22Rv1 (cell line): Measurements from ENCODE around the gene TCF12.

ENCODE experiments used
- H3K27ac ChIP-seq: fragments of 450-650 bp; 2 replicates; pipeline ENCODE4 v1.5.1; 2017
- CTCF ChIP-seq: fragments of 450-650 bp; IDR thresholded peaks from 2 replicates; pipeline ENCODE4 v1.5.1; 2017; ENCODE audit warnings: mild to moderate bottlenecking
- ZFX ChIP-seq: fragments of 450-650 bp; IDR thresholded peaks from 2 replicates; pipeline ENCODE4 v1.6.1; 2017; ENCODE audit warnings: antibody characterized with exemption, borderline replicate concordance

TCF12 gene

GRCh38 chr15:56967336-56967735 is 48.9 kb downstream of the TCF12 start:
- H3K27ac ChIP-seq = peak overlapping the region; percentile 62
- TF ChIP-seq ZFX = no peak

GRCh38 chr15:56968256-56968655 is 49.8 kb downstream of the TCF12 start:
- TF ChIP-seq ZFX = no peak
- no peak for TF ChIP-seq CTCF
- peak overlapping the region; percentile 62 for H3K27ac ChIP-seq

GRCh38 chr15:56968821-56969220 is 50.4 kb downstream of the TCF12 start:
- no peak for TF ChIP-seq CTCF
- TF ChIP-seq ZFX = no peak
- H3K27ac ChIP-seq = peak overlapping the region; percentile 62

GRCh38 chr15:56969265-56969895 is 50.9 kb downstream of the TCF12 start:
- TF ChIP-seq CTCF (no peak), ZFX (no peak)
- peak overlapping the region; percentile 62 for H3K27ac ChIP-seq

- TF ChIP-seq CTCF = no peak
- H3K27ac ChIP-seq = no peak overlapping the region
These were observed 53.1 kb downstream of the TCF12 start for GRCh38 chr15:56971571-56971970.

- TF ChIP-seq CTCF (no peak), ZFX (no peak)
- no peak overlapping the region for H3K27ac ChIP-seq
These were observed 53.6 kb downstream of the TCF12 start for GRCh38 chr15:56972016-56972415.

- no peak overlapping the region for H3K27ac ChIP-seq
- TF ChIP-seq ZFX (no peak), CTCF (no peak)
These were observed 54.0 kb downstream of the TCF12 start for GRCh38 chr15:56972426-56972825.

- no peak overlapping the region for H3K27ac ChIP-seq
- no peak for TF ChIP-seq ZFX
- TF ChIP-seq CTCF = no peak
These were observed 55.0 kb downstream of the TCF12 start for GRCh38 chr15:56973463-56973862.
